ENCODE measurements around the gene SCCPDH. TPM values are rescaled to one million over a fixed set of nuclear protein-coding genes. Genes with fewer than 3 reads are reported as not detected.
"Not testable (repeated sequence)": the region's sequence is repeated elsewhere in the genome, so short reads cannot be mapped to it uniquely, and the experiment has no call there.

The SCCPDH gene
- total RNA-seq, 1 donor from 2014 or later: 29.4 TPM

GRCh38 chr1:246690100-246690499 is 34.1 kb upstream of the SCCPDH start:
- intact Hi-C loops (cut with micrococcal nuclease): loop anchor here (10.0 kb wide), 1 partner anchor 45 kb away; no protein-coding TSS in a partner anchor
- TF ChIP-seq, protein P1, sequence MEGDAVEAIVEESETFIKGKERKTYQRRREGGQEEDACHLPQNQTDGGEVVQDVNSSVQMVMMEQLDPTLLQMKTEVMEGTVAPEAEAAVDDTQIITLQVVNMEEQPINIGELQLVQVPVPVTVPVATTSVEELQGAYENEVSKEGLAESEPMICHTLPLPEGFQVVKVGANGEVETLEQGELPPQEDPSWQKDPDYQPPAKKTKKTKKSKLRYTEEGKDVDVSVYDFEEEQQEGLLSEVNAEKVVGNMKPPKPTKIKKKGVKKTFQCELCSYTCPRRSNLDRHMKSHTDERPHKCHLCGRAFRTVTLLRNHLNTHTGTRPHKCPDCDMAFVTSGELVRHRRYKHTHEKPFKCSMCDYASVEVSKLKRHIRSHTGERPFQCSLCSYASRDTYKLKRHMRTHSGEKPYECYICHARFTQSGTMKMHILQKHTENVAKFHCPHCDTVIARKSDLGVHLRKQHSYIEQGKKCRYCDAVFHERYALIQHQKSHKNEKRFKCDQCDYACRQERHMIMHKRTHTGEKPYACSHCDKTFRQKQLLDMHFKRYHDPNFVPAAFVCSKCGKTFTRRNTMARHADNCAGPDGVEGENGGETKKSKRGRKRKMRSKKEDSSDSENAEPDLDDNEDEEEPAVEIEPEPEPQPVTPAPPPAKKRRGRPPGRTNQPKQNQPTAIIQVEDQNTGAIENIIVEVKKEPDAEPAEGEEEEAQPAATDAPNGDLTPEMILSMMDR (IDR thresholded peaks at IDR 0.05; ENCODE audit: borderline replicate concordance): no peak
- Histone ChIP-seq H3K9me3 (replicated peaks) (peaks cover 18% of the 10 kb centered on the region), H3K4me1 (peaks cover 19% of the 10 kb centered on the region), H3K36me3 (no peaks in the 10 kb centered on the region), H3K4me3 (peak overlapping the region; percentile 58), H3K27me3 (ENCODE audit: low read depth) (no peaks in the 10 kb centered on the region), H3K27ac (replicated peaks) (peak overlapping the region; percentile 47)
- no peak for DNase-seq

DNA sequence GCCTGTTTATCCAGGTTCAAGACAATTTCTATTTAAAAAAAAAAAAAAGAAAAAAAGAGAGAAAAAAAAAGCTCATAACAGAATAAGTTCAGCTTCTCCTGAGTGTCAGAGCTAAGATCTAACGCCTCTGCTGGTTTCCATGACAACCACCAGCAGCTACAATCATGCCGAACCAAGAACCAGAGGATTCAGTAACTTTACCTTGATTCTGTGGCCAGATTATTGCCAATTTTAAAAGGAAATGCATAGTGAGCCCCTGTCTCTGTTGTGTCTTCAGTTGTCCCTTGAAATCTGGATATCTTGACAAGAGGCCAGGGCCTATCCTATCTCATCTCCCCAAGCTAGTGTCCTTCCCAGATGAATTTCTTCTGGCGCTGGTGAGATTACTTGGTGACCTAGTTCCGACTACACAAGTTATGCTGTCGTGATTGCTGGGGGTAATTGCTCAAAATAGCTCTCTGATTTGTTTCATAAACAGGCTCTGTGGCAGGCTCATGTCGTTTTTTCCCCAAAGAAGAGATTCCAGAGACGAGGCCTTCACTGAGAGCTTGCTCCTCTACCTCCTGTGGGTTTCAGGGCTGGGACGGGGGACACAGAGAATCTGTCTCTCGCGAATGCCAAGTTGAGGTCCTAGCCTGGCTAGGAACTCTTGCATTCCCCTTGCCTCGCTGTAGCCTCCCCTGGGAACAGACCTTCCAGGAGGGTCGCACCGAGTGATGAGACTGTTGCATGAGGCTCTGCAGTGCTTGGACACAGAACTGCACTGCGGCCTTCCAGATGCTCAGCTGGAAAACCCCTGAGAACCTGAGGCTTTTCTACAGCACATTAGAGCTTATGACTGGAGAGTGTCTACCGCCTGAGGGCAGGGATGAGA is 32.4 kb upstream of the SCCPDH start:
- no peaks in the 10 kb centered on the region for H3K27me3 ChIP-seq (ENCODE audit: low read depth)
- H3K4me3 ChIP-seq: no peak overlapping the region
- peaks cover 22% of the 10 kb centered on the region for H3K9me3 ChIP-seq (replicated peaks)
- peaks cover 21% of the 10 kb centered on the region for H3K4me1 ChIP-seq
- TF ChIP-seq, protein P1 (IDR thresholded peaks at IDR 0.05; ENCODE audit: borderline replicate concordance): no peak
- no peaks in the 10 kb centered on the region for H3K36me3 ChIP-seq
- no peak for DNase-seq
- H3K27ac ChIP-seq (replicated peaks): peak overlapping the region; percentile 70
- intact Hi-C loops (cut with micrococcal nuclease): loop anchor here (10.0 kb wide), 1 partner anchor 47 kb away; no protein-coding TSS in a partner anchor

DNA sequence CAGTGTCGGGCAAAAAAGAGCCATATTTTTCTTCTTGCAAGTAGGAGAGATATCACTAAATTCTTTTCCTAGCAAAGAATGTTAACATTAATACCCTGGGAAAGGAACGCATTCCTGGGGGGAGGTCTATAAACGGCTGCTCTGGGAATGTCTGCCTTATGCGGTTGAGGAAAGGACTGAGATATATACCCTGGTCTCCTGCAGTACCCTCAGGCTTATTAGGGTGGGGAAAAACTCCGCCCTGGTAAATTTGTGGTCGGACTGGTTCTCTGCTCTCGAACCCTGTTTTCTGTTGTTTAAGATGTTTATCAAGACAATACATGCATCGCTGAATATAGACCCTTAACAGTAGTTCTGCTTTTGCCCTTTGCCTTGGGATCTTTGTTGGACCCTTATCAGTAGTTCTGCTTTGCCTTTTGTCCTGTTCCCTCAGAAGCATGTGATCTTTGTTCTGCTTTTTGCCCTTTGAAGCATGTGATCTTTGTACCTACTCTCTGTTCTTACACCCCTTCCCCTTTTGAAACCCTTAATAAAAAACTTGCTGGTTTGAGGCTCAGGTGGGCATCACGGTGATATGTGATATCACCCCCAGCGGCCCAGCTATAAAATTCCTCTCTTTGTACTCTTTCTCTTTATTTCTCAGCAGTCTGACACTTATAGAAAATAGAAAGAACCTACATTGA is 29.9 kb upstream of the SCCPDH start:
- not testable (repeated sequence) for H3K4me3 ChIP-seq; H3K27me3 ChIP-seq (ENCODE audit: low read depth); DNase-seq; H3K36me3 ChIP-seq; H3K27ac ChIP-seq (replicated peaks)
- Histone ChIP-seq H3K9me3 (replicated peaks) (peaks cover 22% of the 10 kb centered on the region), H3K4me1 (peaks cover 28% of the 10 kb centered on the region)
- intact Hi-C loops (cut with micrococcal nuclease): loop anchor here (10.0 kb wide), 1 partner anchor 50 kb away; no protein-coding TSS in a partner anchor

- no peak for DNase-seq
- Histone ChIP-seq H3K4me1 (peaks cover 23% of the 10 kb centered on the region), H3K36me3 (no peaks in the 10 kb centered on the region), H3K9me3 (replicated peaks) (peaks cover 22% of the 10 kb centered on the region), H3K4me3 (no peak overlapping the region), H3K27me3 (ENCODE audit: low read depth) (no peaks in the 10 kb centered on the region), H3K27ac (replicated peaks) (no peak overlapping the region)
- TF ChIP-seq, protein P1 (IDR thresholded peaks at IDR 0.05; ENCODE audit: borderline replicate concordance): no peak
- intact Hi-C loops (cut with micrococcal nuclease): loop anchor here (10.0 kb wide), 1 partner anchor 50 kb away; no protein-coding TSS in a partner anchor
These were observed 29.1 kb upstream of the SCCPDH start for GRCh38 chr1:246695136-246695535.

DNA sequence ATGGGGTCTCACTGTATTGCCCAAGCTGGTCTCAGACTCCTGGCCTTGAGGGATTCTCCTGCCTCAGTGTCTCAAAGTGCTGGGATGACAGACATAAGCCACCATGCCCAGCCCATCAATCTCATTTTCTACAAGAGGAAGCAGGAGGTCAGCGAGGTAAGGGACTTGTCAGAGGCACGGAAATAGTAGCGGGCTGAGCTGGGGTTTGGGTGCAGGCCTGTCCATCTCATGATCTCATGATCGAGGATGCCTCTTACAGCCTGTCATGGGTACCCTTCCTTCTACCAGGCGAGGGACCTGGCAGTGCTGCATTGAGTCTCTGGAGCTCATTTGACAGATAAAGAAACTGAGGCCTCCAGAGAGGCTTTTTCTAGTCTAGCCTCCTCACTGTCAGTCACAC is 28.5 kb upstream of the SCCPDH start:
- DNase-seq: no peak
- H3K27ac ChIP-seq (replicated peaks): peak overlapping the region; percentile 46
- intact Hi-C loops (cut with micrococcal nuclease): loop anchor here (10.0 kb wide), 1 partner anchor 51 kb away; no protein-coding TSS in a partner anchor

More for the DNA sequence above, 28.5 kb upstream of the SCCPDH start:
- H3K9me3 ChIP-seq (replicated peaks): peaks cover 22% of the 10 kb centered on the region
- H3K36me3 ChIP-seq: no peaks in the 10 kb centered on the region
- no peaks in the 10 kb centered on the region for H3K27me3 ChIP-seq (ENCODE audit: low read depth)
- H3K4me1 ChIP-seq: peaks cover 21% of the 10 kb centered on the region
- H3K4me3 ChIP-seq: no peak overlapping the region
- TF ChIP-seq, protein P1 (IDR thresholded peaks at IDR 0.05; ENCODE audit: borderline replicate concordance): no peak

Measured in left ventricle myocardium inferior (tissue), 1 donor.